Stimulated activated CD8-positive, alpha-beta memory T cell treated with anti-CD3 and anti-CD28 coated beads, Interleukin-15, amount 100 ng/mL, for 4 hours (primary cell): ENCODE results near the gene FAM193B.
A peak's percentile ranks its signal among the peaks of the same experiment; 100 is the strongest.

Experiments
- DNase-seq, 2 donors: peaks; one replicate each; pipeline ENCODE4 v3.0.0-alpha.2; 2020; ENCODE audit warnings: low read depth in 2 of 2

The FAM193B gene

DNA sequence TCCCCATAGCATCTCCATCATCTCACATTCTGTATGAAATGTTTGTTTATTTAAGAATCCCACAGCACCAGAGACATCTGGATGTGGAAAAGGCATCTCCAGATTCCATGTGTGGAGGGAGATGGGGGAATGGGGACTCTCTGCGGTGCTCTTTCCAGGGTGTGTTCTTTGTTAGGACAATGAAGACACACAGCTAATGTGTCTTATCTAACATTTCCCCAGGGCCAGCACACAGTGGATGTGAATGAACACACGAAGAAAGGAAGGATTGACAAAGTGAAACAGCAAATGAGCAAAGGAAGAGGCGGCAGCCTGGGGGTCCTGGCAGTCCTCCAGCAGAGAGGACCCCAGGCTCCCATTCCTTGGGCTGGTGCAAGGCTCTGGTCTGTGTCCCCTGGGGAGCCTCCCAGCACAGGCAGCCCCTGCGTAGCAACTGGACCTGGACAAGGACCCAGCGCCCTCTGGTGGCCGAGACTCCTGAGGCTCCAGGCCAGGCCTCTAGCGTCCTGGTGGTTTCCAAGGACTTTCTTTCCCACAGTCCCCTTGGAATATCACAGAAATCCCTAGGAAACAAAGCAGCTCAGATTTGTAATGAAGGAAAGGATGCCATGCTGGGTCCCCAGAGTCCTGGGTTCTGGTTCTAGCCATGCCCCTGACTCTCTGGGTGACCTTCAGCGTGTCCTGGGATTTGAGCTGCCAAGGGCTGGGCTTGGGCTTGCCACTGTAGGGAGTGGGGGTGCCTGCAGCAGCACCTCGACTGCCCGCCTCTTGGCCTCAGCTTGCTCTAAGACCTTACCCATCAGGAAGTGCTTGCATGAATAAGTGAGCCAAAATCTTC lies 53.5 kb downstream of the FAM193B start:
- DNase-seq: peak; percentile 64 to 66

DNA sequence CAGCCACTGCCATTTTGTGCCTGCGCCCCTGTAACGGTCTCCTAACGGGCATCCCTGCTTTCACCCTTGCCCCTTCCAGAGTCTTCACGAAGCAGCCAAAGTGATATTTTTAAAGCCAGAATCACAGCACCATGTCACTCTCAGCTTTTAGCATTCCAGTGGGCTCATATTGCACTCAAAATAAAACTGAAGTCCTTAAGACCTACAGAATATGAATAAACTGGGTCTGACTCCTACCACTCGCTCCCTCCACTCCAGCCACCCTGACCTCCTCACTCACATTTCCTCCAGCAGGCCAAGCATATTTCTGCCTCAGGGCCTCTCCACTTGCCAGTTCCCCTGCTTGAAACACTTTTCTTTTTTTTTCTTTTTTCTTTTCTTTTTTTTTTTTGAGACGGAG lies 54.5 kb downstream of the FAM193B start:
- DNase-seq: no peak

DNA sequence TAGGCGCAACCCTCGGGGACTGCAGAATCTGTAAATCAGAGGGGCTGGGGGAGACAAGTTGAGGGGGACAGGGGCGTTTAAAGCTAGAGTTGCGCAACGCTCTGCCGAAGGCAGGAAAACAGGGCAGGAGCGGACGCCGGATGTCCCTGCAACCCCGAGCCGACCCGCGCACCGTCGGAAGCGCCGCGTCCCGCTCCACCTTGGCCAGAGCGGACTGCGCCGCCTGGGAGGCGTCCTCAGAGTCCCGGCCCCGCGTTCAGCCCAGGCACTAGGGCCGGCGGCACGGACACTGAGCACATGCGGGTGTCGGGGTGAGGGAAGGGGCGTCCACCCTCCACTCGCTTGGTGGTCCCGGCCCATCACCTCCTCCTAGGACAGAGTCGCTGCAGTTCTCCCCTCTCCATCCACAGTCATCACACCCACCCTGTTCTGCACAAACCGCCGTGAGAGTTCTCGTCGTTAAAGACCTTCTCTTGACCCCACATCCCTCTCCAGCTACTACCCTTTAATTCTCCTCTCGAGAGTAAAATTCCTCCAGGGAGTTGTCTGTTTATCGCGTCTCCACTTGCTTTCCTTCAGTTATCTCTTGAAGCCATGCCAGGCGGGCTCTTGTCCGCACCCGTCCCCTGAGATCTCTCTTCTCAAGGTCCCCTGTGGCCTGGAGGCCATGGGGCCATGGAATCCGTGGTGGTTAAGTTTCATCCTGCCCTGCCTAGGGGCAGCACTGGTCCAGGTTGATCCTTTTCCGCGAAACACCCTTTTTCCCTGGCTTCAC lies 56.2 kb downstream of the FAM193B start:
- no peak for DNase-seq

DNA sequence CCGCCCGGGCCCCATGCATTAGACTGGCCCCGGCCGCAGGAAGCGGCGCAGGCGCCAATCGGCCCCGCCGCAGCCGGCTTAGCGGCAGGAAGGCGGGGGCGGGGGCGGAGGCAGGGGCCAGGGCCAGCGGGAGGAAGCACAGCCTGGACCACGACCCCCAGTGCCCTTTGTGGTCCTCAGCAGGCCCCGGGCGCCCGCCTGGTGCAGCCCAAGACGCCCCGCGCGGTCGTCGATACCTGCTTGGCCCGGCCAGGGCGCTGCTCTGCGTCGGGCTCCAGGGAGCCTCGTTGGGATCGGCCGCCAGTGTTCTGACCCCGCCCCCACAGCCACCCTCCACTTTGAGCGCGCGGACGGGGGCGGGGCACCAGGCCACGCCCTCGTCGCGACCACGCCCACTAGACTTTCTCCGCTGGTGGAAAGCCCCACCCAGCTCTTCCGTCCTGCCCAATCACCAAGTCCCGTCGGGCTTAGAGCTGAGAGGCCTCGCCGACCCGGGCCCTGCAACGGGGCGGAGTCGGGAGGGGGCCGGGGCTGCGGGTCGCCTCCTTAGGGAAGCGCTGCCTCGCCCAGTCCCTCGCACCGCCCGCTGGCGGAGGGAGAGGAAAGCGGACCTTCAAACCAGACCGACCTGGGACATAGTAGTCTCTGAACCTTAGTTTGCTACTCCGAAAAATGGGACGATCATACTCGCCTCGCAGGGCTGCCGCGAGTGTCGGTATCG lies 56.9 kb downstream of the FAM193B start, which contains the start of gene PDLIM7:
Gene PDLIM7 (minus strand): TSS at position 313 of the 721 bp plus-strand sequence. CDS start 1,092 bp downstream, outside the sequence.
- DNase-seq: peak; percentile 79 to 82

DNA sequence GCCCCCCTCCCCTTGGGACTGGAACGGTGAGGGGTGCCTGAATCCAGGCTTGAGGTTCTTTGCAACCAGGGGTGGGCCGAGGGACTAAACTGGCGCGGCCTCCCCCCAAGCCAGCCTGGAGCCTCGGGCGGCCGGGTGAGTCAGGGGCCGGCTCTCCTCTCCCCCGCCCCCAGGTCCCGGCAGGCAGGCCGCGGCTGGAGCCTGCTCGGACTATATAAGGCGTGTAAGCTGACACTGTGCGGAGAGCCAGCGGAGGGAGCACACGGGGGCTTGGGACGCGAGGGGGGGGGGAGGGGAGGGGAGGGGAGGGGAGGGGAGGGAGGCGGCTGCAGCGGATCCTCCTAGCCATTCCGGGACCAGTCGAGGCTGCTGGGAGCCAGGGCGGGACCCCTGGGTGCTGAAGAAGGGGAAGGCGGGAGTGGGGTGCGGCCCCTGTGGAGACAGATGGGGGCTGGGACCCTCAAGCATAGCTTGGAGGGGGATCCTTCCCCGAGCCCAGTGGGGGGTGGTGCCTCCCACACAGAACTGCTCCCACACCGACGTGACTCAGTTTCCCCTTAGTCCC lies 57.6 kb downstream of the FAM193B start:
- no peak for DNase-seq

DNA sequence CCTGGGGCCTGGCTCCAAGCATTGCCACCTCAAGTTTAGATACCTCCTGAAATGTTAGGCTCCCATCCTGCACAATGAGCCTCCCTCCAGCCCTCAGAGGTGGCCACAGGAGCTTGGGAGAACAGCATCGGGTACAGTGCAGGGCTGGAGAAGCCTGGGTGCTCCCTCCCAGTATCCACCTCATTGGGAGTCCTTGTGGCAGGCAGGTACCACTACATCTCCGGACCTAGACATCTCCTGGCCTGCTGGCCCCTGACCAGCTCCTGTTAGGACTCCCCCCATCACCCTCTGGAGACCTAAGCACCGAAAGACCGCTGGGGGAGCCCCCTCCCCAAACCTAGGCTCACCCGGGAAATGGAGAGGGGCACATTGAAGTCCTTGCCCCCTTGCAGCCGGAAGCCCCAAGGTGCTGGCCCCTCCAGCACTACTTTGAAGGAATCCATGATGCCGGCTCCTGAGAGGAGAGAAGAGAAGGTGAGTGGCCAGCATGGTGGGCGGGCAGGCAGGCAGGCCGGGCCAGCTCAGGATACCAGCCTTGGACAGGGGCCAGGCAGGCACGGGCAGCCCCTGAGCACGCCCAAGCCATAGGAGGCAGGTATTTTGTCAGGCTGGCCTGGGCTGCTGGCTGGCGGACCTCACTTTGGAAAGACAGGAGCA lies 58.2 kb downstream of the FAM193B start:
- no peak for DNase-seq

DNA sequence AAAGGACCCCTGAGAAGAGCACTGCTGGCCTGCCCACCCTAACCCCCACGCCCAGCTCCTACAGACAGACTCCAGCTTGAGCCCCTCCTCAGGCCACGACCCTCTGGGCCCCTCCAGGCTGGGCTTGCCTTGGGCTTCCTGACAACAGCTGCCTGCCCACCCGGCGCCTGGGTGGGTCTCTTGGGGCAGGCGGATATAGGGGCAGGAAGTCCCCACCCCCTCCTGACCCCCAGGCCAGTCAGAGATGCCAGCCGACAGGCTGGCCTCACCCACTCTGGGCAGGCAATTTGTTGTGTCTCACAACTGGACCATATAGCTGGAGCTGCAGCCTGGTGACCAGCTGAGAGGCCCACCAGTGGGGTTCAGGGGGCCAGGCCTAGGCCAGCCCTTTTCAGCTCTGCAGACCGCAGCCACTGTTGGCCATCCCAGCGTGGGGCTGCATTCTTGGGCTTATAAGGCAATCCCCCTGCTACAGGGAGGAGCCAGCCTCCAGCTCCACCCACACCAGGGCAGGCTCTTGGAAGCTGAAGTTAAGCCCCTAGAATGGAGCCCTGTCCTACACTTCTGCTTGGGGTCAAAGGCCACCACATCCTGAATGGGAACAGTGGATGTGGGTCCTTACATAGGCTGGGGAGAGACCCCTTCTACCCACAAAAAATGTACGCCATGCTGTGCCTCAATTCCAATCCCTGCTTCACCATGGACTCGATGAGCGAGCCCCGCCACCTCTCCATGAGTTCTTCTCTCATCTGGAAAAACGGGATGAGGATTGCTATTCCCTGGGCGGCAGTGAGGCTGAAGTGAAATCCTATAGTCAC lies 58.9 kb downstream of the FAM193B start:
- DNase-seq: no peak

DNA sequence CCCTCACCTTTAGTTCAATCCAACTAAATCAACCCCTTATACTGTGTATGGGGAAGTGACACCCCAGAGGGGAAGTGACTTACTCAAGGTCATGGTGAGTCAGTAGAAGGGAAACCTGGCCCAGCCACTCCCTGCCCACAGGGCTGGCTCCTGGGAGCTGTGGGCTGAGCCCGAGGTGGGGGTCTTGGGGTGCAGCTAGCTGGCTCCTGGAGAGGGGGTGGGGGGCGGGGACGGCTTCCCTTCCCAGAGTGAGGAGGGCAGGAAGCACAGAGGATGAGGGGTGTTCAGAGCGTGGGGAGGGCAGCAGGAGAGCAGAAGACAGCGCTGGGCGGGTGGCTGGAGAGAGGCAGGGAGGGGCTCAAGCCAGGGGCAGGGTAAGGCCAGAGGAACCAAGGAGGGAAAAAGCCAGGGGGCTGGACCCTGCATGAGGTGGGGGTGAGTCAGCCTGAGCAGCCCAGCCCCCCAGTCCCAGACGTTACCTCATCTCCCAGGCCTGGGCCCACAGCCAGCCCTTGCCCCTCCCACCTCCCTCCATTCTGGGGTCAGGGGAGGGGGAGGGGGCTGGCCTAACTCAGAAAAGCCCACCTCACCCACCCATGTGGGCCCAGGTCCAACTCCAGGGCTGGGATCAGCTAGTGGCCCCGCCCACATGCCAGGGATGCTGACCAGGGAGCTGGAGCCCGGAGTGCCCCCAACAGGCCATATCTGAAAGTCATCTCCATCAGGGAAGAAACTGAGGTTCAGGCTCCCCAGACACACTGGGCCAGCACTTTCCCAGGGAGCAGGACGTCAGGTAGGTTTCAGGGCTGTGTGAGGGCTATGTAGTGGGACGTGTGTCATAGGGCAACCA lies 59.8 kb downstream of the FAM193B start:
- DNase-seq: peak in 1 of 2 donors; percentile 23

DNA sequence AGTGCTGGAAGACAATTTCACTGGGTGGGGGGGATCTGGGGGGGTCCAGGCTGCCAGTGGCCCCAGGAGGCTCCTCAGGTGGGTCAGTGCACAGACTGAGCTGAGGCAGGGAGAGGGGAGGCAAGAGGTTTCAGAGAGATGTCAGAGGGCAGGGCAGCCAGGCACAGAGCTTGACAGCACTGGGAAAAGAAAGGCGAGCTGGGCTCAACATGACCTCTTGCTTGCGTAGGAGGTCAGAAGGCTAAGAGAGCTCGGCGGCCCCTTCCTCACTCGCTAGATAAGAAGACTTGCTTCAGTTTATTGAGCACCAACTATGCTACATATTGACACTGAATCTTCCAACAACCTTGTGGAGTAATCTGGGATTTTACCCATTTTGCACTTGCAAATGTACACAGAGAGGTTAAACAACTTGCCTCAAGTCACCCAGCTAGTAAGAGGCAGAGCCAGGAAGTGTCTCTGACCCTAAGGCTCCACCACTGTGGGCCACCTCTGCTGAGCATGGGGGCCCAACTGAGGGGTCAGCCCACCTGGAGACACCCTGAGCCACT lies 60.5 kb downstream of the FAM193B start:
- no peak for DNase-seq

DNA sequence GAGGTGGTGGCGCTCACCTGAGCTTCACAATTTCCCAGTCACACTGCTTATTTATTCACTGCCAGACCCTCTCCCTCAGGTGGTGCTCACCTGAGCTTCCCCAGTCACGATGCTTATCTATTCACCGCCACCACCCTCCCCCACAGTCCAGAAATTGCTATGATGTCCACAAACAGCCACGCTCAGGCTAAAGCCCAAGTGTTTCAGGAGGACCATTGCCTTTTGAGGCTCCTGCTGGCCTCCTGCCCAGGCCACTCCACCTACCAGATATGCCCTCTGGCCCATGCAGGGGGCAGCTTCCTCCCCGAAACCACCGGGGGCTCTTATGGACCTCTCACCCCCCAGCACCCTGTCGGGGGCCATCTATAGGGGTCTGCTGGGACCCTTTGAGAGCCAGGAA lies 61.5 kb downstream of the FAM193B start:
- DNase-seq: no peak

DNA sequence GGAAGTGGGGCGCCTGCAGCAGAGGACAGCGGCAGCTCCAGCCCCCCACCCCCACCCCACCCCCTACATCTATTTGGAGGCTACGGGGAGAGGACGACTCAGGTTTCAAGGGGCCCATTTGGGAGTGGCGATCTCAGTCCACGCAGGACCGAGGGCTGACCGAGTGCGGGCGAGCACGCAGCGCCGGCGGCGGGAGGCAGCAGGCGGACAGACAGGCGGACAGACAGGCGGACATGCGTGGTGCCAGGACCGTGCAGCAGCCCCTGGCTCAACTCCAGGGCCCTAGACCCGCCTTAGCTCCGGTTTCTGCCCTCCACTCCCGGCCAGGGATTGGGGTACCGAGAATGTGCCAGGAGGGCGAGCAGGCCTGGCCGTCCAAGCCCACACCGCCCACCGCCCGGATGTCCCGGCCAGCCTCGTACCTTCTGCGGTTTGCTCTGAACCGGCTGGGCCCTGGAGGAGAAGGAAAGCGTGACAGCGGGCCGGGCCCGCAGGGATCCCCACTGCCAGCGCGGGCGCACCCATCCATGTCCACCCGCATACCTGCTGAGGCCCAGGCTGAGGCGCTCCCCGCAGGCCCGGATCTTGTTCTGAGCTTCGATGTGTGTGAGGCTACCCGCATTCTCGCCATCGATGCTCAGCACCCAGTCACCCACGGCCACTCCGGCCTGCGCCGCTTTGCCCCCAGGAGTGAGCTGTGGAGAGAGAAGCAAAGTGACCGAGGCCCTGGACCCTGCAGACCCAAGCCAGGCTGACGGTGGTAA lies 62.2 kb downstream of the FAM193B start:
- DNase-seq: no peak

DNA sequence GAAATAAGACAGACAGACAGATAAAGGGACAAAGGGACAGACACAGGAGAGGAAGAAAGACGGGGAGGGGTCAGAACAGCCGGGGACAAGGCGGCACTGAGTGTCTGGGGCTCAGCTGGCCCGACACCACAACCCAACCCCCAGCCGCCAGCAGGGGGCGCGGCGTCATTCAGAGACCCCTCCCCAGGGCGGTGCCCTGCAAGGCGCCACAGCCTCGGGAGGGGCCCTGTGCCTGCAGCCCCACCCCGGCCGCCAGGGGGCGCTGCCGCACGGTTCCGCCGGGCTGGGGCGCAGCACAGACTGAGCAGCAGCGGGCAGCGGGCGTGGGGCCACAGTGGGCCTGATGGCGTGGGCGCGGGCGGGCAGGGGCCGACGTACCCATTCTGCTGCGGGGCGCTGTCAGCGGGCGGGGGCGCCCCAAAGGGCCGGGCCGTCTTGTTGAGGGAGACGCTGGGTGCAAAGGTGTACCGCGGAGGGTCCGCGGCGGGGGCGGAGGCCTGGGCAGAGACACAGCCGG lies 62.9 kb downstream of the FAM193B start:
- DNase-seq: no peak

DNA sequence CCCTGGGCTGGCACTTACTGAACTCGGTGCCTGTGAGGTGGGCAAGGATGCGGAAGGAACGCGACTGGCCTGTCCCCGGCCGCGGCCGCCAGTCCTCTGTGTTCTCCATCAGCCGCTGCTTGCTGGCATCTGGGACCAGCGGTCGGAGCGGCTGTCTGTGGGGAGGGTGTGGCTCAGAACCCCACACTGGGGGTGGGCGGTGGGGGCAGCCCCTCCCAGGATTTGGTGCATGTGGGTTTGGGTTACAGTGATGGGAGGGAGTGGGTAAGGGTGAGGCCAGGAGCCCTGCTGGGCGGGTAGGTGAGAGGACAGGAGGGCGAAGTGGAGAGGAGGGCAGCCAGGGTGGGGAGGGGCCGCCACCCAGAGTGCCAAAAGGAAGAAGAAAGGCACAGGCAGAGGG lies 63.4 kb downstream of the FAM193B start:
- DNase-seq: no peak

DNA sequence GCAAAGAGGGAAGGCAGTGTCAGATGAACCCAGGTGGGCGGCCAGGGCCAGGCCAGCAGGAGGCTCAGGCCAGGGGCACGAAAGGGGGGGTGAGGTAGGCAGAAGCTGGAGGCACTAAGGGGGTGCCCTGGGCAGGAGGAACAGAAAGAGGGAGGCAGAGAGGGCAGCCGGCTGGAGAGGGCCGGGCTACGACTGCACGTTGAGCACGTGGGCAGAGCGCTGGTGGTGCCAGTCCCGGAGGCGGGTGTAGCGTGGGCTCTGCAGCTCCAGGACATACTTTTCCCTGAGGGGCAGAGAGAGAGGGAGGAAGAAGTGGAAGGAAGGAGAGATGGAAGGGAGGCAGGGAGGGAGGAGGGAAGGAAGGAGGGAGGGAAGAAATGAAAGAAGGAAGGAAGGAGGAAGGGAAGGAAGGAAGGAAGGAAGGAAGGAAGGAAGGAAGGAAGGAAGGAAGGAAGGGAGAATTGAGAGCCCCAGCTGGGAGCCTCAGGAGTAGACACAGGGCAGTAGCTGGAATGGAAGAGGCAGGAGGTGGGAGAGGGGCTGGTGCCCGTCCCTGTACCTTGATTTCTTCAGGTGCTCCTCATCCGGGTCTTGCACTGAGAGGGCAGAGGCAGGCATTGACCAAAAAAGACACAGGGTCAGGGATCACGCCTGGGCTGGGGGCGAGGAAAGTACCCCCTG lies 63.9 kb downstream of the FAM193B start:
- no peak for DNase-seq

DNA sequence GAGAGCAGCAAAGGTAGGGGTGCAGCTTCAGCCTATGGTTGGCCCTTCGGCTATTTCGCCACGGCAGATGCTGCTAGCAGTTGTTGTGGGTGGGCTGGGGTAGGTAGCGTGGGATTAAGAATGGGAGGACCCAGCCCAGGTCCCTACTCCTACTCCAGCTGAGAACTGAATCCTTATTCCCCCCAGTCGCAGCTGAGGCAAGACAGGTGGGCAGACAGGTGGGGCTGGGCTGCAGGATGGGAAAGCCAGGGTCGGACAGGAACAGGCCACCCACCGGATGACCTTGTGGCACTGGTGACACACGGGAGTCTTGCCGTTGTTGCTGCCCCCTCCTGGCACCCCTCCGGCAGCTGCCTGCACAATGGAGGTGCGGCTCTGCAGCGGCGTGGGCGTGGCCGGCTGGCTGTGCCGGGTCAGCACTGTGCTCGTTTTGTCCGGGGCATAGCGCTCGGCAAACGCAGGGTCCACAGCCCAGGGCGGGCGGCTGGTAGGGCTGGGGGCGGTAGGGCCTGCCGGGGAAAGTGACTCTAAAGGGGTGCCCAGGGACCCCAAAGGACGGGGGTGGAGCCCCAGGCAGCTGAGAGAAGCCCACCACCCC lies 65.1 kb downstream of the FAM193B start:
- no peak for DNase-seq

DNA sequence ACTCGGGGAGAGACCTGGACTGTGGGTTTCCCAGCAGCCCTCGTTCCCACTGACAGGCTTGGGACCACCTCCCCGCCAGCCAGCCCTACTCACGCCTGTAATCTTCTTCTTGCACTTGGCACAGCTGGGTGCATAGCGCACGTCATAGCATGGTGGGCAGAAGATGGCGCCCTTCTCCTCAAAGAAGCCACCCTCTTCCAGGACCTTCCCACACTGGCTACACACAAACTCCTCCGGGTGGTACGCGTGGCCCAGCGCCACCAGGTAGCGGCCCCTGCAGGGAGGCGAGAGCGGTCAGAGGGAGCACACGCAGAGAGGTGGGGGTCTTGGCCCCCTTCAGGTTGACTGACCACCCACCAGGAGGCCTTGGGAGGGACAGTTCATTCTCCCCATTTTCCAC lies 66.4 kb downstream of the FAM193B start:
- no peak for DNase-seq

DNA sequence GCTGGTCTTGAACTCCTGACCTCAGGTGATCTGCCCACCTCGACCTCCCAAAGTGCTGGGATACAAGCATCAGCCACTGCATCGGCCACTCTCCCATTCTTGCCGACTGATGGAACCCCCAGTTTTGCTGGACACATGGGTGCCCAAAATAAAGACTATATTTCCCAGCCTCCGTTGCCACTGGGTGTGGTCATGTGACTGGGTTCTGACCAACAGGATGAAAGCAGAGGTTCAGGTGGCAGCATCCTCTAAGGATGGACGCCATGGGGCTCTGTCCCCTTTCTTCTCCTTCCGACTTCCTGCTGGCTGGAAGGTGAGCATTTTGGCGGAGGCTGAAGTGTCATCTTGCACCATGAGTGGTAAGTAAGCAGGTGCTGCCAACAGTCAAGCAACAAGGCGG lies 67.2 kb downstream of the FAM193B start:
- no peak for DNase-seq
